SU-DHL-6 (cell line): Measurements from ENCODE around the gene SYNM.

Experiments
- H2AFZ ChIP-seq: fragments of 200-600 bp; sonication (generic); 2 replicates; pipeline ENCODE4 v1.6.1; 2014; ENCODE audit warnings: low read depth, mild to moderate bottlenecking, moderate library complexity, mixed read lengths, antibody characterized with exemption, low read length; ENCODE audit not compliant: severe bottlenecking
- H3F3A ChIP-seq: fragments of 200-600 bp; shearing (Covaris generic); 2 replicates; pipeline ENCODE4 v1.6.0; 2016; ENCODE audit warnings: antibody characterized with exemption, mild to moderate bottlenecking; ENCODE audit not compliant: insufficient read depth
- H3K27ac ChIP-seq: fragments of 200-600 bp; sonication (generic); 2 replicates; pipeline ENCODE4 v1.5.1; 2016; ENCODE audit warnings: low read depth, mild to moderate bottlenecking, low read length, moderate library complexity, mixed read lengths
- H3K27me3 ChIP-seq: fragments of 200-600 bp; sonication (generic), shearing (Covaris generic); 2 replicates; pipeline ENCODE4 v1.6.0; 2014; ENCODE audit warnings: mild to moderate bottlenecking, low read length
- H3K36me3 ChIP-seq: fragments of 200-600 bp; sonication (generic); 2 replicates; pipeline ENCODE4 v1.6.1; 2014; ENCODE audit warnings: mild to moderate bottlenecking, low read length, mixed read lengths
- H3K4me2 ChIP-seq: fragments of 300-600, 200-600 bp; shearing (Covaris generic), sonication (generic); 2 replicates; pipeline ENCODE4 v1.6.0; 2014; ENCODE audit warnings: low read length, low read depth, mild to moderate bottlenecking; ENCODE audit not compliant: poor library complexity, severe bottlenecking
- H3K4me3 ChIP-seq: fragments of 200-600 bp; sonication (generic); 2 replicates; pipeline ENCODE4 v1.5.1; 2014; ENCODE audit warnings: antibody characterized with exemption, low read length, mild to moderate bottlenecking, mixed read lengths; ENCODE audit not compliant: insufficient read depth, poor library complexity, severe bottlenecking
- H3K79me2 ChIP-seq: fragments of 200-600 bp; sonication (generic); 2 replicates; pipeline ENCODE4 v1.6.1; 2014; ENCODE audit warnings: mild to moderate bottlenecking, low read length, moderate library complexity; ENCODE audit not compliant: insufficient read depth
- H3K9ac ChIP-seq: fragments of 200-600 bp; sonication (generic); 2 replicates; pipeline ENCODE4 v1.7.0; 2014; ENCODE audit warnings: mild to moderate bottlenecking, low read length
- H3K9me2 ChIP-seq: fragments of 200-600 bp; sonication (generic); replicated peaks from 2 replicates; pipeline ENCODE4 v1.6.1; 2014; ENCODE audit warnings: low read length; ENCODE audit not compliant: insufficient read depth
- H3K9me3 ChIP-seq: fragments of 200-600 bp; sonication (generic); 2 replicates; pipeline ENCODE4 v1.6.1; 2014; ENCODE audit warnings: low read length, mixed read lengths; ENCODE audit not compliant: insufficient read depth
- H4K20me1 ChIP-seq: fragments of 200-600 bp; sonication (generic); 2 replicates; pipeline ENCODE4 v1.6.1; 2014; ENCODE audit warnings: low read depth, mild to moderate bottlenecking, antibody characterized with exemption, low read length, moderate library complexity, mixed read lengths
- CTCF ChIP-seq: fragments of 200-600 bp; sonication (generic); IDR thresholded peaks from one replicate; pipeline ENCODE4 v1.5.1; 2017; ENCODE audit warnings: antibody characterized with exemption, mild to moderate bottlenecking, low read length, moderate library complexity; ENCODE audit not compliant: insufficient read depth, poor library complexity, severe bottlenecking
- EZH2phosphoT487 ChIP-seq: fragments of 200-600 bp; sonication (generic), shearing (Covaris generic); conservative IDR thresholded peaks from 2 replicates; pipeline ENCODE4 v1.6.1; 2018; ENCODE audit warnings: mild to moderate bottlenecking, antibody characterized with exemption, low read length, moderate library complexity, mixed read lengths

SYNM gene

GRCh38 chr15:99102332-99103235, 2.3 kb upstream of the SYNM start:
- no peak overlapping the region for H3K4me3 ChIP-seq
- TF ChIP-seq CTCF, result no peak
- TF ChIP-seq EZH2phosphoT487, result no peak
- H3K27ac ChIP-seq, result no peak overlapping the region
- no peaks in the 10 kb centered on the region for H3K36me3 ChIP-seq
- no peak overlapping the region for H3K9ac ChIP-seq
- H3K79me2 ChIP-seq, result no peaks in the 10 kb centered on the region
- no peaks in the 10 kb centered on the region for H3F3A ChIP-seq
- H3K4me2 ChIP-seq, result no peak overlapping the region
- H4K20me1 ChIP-seq, result no peaks in the 10 kb centered on the region
- no peaks in the 10 kb centered on the region for H3K9me3 ChIP-seq
- no peak overlapping the region for H2AFZ ChIP-seq
- H3K27me3 ChIP-seq, result no peaks in the 10 kb centered on the region
- H3K9me2 ChIP-seq, result no peaks in the 10 kb centered on the region

- Histone ChIP-seq H3K9me3 (no peaks in the 10 kb centered on the region), H3K27me3 (no peaks in the 10 kb centered on the region), H3K27ac (no peak overlapping the region), H3K9ac (no peak overlapping the region), H2AFZ (no peak overlapping the region), H3F3A (no peaks in the 10 kb centered on the region), H4K20me1 (no peaks in the 10 kb centered on the region), H3K79me2 (no peaks in the 10 kb centered on the region), H3K4me2 (no peak overlapping the region), H3K4me3 (no peak overlapping the region), H3K9me2 (no peaks in the 10 kb centered on the region), H3K36me3 (no peaks in the 10 kb centered on the region)
- no peak for TF ChIP-seq CTCF
- TF ChIP-seq EZH2phosphoT487, result no peak
Measured at GRCh38 chr15:99103279-99103678, 1.6 kb upstream of the SYNM start.

GRCh38 chr15:99105514-99106341, 848 bp downstream of the SYNM start:
- no peak overlapping the region for H3K27ac ChIP-seq
- H4K20me1 ChIP-seq, result no peaks in the 10 kb centered on the region
- no peaks in the 10 kb centered on the region for H3F3A ChIP-seq
- H3K4me3 ChIP-seq, result no peak overlapping the region
- no peaks in the 10 kb centered on the region for H3K79me2 ChIP-seq
- H3K9me2 ChIP-seq, result no peaks in the 10 kb centered on the region
- TF ChIP-seq CTCF (no peak), EZH2phosphoT487 (no peak)
- no peak overlapping the region for H3K9ac ChIP-seq
- no peaks in the 10 kb centered on the region for H3K9me3 ChIP-seq
- no peak overlapping the region for H3K4me2 ChIP-seq
- H3K36me3 ChIP-seq, result no peaks in the 10 kb centered on the region
- H2AFZ ChIP-seq, result no peak overlapping the region
- no peaks in the 10 kb centered on the region for H3K27me3 ChIP-seq
